Epithelial cell of proximal tubule (primary cell): ENCODE measurements around the gene GLIPR2. TPM values are rescaled to one million over a fixed set of nuclear protein-coding genes. Genes with fewer than 3 reads are reported as not detected.
"Not testable (repeated sequence)": the region's sequence is repeated elsewhere in the genome, so short reads cannot be mapped to it uniquely, and the experiment has no call there.

Source experiments
- DNase-seq: peaks from one replicate; pipeline ENCODE4 v3.0.0-alpha.2; 2011; ENCODE audit warnings: low read depth
- H3K4me3 ChIP-seq: 2 replicates; pipeline ENCODE4 v1.5.1; 2011; ENCODE audit warnings: low read depth, mild to moderate bottlenecking, low read length
- CTCF ChIP-seq: conservative IDR thresholded peaks from 2 replicates; pipeline ENCODE4 v1.5.1; 2012; ENCODE audit warnings: low read depth, mild to moderate bottlenecking, low read length
- total RNA-seq: library from RNA; depleted of rRNA; stranded (reverse); fragments of >200 nt; gene quantifications from 2 replicates; pipeline ENCODE4 v1.2.3, GENCODE V29; 2015

Gene GLIPR2
- total RNA-seq, 1 donor from 2014 or later = 42.7 TPM

DNA sequence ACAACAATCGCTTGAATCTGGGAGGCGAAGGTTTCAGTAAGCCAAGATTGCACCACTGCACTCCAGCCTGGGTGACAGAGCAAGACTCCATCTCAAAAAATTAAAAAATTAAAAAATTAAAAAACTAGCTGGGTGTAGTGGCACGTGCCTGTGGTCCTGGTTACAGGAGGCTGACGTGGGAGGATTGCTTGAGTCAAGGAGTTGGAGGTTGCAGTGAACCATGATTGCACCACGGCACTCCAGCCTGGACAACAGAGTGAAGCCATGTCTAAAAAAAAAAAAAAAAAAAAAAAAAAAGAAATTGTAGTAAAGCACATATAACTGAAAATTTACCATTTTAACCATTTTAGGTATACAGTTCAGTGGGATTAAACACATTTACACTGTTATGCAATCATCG lies 19.6 kb downstream of the GLIPR2 start:
- H3K4me3 ChIP-seq = no peak overlapping the region
- DNase-seq = no peak
- TF ChIP-seq CTCF = no peak

DNA sequence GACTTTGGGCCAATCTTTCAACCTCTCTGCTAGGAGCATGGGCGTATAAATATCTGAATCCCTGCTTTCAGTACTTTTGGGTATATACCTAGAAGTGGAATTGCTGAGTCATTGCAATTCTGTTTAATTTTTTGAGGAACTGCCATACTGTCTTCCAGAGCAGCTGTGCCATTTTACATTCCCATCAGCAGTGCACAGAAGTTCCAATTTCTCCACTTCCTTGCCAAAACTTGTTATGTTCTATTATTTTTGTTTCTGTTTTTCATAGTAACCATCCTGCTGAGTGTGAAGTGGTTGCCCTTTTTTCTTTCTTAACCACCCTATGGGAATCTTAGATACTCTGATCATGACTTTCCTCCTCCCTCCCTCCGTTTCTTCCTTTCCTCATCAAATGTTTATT lies 21.6 kb downstream of the GLIPR2 start:
- TF ChIP-seq CTCF = no peak
- no peak for DNase-seq
- no peak overlapping the region for H3K4me3 ChIP-seq

GRCh38 chr9:36158917-36159316 lies 22.4 kb downstream of the GLIPR2 start:
- no peak for DNase-seq
- H3K4me3 ChIP-seq = no peak overlapping the region
- TF ChIP-seq CTCF = no peak

GRCh38 chr9:36159509-36159908 lies 23.0 kb downstream of the GLIPR2 start:
- DNase-seq, H3K4me3 ChIP-seq: not testable (repeated sequence)

DNA sequence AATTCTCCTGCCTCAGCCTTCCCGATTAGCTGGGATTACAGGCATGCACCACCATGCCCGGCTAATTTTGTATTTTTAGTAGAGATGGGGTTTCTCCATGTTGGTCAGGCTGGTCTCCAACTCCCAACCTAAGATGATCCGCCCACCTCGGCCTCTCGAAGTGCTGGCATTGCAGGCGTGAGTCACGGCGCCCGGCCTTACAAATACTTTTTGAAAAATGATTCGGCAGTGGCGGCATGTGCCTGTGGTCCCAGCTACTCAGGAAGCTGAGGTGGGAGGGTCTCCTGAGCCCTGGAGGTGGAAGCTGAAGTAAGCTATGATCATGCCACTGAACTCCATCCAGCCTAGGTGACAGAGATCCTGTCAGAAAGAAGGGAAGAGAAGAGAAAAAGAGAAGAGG lies 23.6 kb downstream of the GLIPR2 start:
- H3K4me3 ChIP-seq, DNase-seq: not testable (repeated sequence)

DNA sequence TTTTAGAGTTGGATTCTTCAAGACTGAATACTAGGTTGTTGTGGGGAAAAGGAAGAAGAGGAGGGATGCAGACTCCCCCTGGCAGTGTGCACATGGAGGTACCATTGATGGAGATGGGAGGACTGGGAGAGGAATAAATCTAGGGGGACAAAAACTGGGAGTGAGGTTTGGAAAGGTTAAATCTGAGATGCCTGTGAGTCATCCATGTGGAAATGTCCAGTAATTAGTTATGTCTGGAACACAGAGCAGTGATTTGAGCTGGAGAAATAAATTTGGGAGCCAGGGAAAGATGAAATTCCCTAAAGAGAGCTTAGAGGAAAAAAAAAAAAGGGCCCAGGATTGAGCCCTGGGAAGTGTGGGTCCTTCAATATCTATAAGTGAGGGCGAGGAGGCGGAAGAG lies 24.7 kb downstream of the GLIPR2 start:
- no peak overlapping the region for H3K4me3 ChIP-seq
- DNase-seq = no peak

GRCh38 chr9:36162211-36162738 lies 25.7 kb downstream of the GLIPR2 start:
- DNase-seq = no peak
- H3K4me3 ChIP-seq = no peak overlapping the region
- no peak for TF ChIP-seq CTCF

More for the DNA sequence above, 24.7 kb downstream of the GLIPR2 start:
- no peak for TF ChIP-seq CTCF

DNA sequence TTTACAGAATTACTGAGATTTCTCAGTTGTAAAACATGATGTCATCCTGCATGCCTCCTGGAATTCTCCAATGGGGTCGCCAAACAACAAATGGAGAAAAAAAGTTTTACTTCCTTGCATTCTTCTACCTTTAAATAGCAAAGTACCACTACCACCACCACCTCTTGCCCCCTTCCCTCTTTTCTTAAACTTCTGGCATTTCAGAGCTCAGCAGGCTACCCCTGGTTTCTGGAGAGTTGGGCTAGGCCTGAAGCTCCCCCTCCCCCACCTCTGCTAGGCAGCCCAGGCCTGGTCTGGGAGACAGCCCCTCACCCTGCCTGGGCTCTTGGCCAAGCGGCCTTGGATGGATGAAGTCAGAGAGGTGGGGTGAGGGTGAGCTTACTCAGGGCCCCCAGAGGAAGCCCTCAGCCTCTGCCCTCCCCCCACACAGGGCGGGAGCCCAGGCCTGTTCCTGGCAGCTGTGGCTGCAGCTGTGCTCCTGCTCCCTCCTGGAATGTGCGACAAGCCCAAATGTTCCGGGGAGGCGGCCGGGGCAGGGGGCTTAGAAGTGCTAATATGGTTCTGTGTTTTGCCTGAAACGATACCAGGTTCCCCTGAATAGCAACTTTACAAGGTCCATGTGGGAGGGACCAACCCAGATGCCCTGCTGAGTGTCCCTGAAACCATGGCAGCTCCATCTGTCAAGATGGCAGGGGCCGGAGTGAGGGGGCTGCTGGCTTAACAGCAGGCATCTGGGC lies 26.7 kb downstream of the GLIPR2 start:
- DNase-seq = peak; percentile 33
- H3K4me3 ChIP-seq = no peak overlapping the region
- no peak for TF ChIP-seq CTCF
